Stimulated activated effector memory CD8-positive, alpha-beta T cell treated with anti-CD3 and anti-CD28 coated beads, Interleukin-12 subunit alpha, Interleukin-12 subunit beta, amount 100 ng/mL, for 72 hours (primary cell): ENCODE results near the gene PASD1.
"Not testable (repeated sequence)": the region's sequence is repeated elsewhere in the genome, so short reads cannot be mapped to it uniquely, and the experiment has no call there.

ENCODE experiments used
- ATAC-seq: fragments of 150-1000 bp; cut with Tn5 transposase; 2 replicates; pipeline ENCODE4 v1.10.0; 2021
- DNase-seq, 2 donors: peaks; one replicate each; pipeline ENCODE4 v3.0.0; 2021 to 2022; ENCODE audit warnings: low spot score in 2 of 2
- H3K27ac Mint-ChIP-seq: one replicate; pipeline ENCODE4 v1.8.0; 2022; ENCODE audit warnings: mild to moderate bottlenecking, mixed read lengths
- H3K36me3 Mint-ChIP-seq: one replicate; pipeline ENCODE4 v1.8.0; 2022; ENCODE audit warnings: mild to moderate bottlenecking, mixed read lengths
- H3K4me1 Mint-ChIP-seq: one replicate; pipeline ENCODE4 v1.8.0; 2022; ENCODE audit warnings: mixed read lengths
- H3K4me3 Mint-ChIP-seq: one replicate; pipeline ENCODE4 v1.8.0; 2022; ENCODE audit warnings: mild to moderate bottlenecking, mixed read lengths
- H3K9me3 Mint-ChIP-seq: one replicate; pipeline ENCODE4 v1.8.0; 2022; ENCODE audit warnings: mixed read lengths

Gene PASD1

GRCh38 chrX:151688695-151689094, 125.2 kb downstream of the PASD1 start:
- H3K4me3 Mint-ChIP-seq = no peak overlapping the region
- H3K9me3 Mint-ChIP-seq = no peaks in the 10 kb centered on the region
- DNase-seq = no peak

GRCh38 chrX:151692825-151693224, 129.3 kb downstream of the PASD1 start:
- Mint-ChIP-seq H3K36me3 (no peaks in the 10 kb centered on the region), H3K4me3 (no peak overlapping the region), H3K27ac (no peak overlapping the region), H3K9me3 (no peaks in the 10 kb centered on the region), H3K4me1 (no peaks in the 10 kb centered on the region)
- DNase-seq = no peak
- ATAC-seq = no peak

More at GRCh38 chrX:151688695-151689094, 125.2 kb downstream of the PASD1 start:
- Mint-ChIP-seq H3K36me3 (no peaks in the 10 kb centered on the region), H3K4me1 (no peaks in the 10 kb centered on the region), H3K27ac (no peak overlapping the region)
- no peak for ATAC-seq

DNA sequence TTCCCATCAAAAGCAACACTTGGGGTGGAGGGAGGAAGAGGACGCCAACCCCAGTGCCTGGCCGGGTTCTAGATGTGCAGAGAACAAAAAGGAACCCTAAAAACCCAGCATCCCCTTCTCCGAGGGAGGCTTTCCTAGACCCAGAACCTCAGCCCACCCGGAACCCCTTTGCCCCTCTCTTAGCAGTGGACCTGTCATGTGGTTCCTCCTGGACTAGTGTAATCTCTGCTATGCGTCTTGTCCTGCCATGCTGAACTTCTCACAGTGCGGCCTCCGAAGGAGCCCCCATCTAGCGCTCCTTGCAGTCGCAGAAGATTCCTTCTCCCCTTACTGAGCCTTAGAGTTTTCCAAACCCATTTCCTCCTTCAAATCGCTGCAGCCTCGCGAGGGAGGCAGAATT, 130.6 kb downstream of the PASD1 start:
- ATAC-seq (no peak), DNase-seq (no peak)
- Mint-ChIP-seq H3K27ac (no peak overlapping the region), H3K4me1 (no peaks in the 10 kb centered on the region), H3K36me3 (no peaks in the 10 kb centered on the region), H3K4me3 (no peak overlapping the region), H3K9me3 (no peaks in the 10 kb centered on the region)

- H3K27ac Mint-ChIP-seq = no peak within 1 kb of the TSS
- ATAC-seq (no peak), DNase-seq (no peak)
- H3K4me1 Mint-ChIP-seq = no peaks in the 10 kb centered on the region
- no peak within 1 kb of the TSS for H3K4me3 Mint-ChIP-seq
- H3K9me3 Mint-ChIP-seq = no peaks in the 10 kb centered on the region
- no peaks in the 10 kb centered on the region for H3K36me3 Mint-ChIP-seq
Observed at GRCh38 chrX:151694661-151695582, 131.4 kb downstream of the PASD1 start, which contains the start of gene PRRG3. Gene PRRG3, plus strand, starts transcription at chrX:151695458. Its CDS starts 3,357 bp downstream, at chrX:151698815.

- no peak overlapping the region for H3K27ac Mint-ChIP-seq
Observed at GRCh38 chrX:151695583-151696340, 132.3 kb downstream of the PASD1 start.

DNA sequence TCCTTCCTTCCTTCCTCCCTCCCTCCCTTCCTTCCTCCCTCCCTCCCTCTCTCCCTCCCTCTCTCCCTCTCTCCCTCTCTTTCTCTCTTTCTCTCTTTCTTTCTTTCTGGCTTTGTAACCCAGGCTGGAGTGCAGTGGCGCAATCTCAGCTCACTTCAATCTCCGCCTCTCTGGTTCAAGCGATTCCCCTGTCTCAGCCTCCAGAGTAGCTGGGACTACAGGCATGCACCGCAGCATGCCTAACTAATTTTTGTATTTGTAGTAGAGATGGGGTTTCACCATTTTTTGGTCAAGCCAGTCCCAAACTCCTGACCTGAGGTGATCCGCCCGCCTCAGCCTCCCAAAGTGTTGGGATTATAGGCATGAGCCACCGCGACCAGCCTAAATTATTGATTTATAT, 133.6 kb downstream of the PASD1 start:
- DNase-seq, H3K27ac Mint-ChIP-seq, H3K4me3 Mint-ChIP-seq, H3K36me3 Mint-ChIP-seq, ATAC-seq, H3K4me1 Mint-ChIP-seq, H3K9me3 Mint-ChIP-seq: not testable (repeated sequence)

More at GRCh38 chrX:151695583-151696340, 132.3 kb downstream of the PASD1 start:
- no peaks in the 10 kb centered on the region for H3K36me3 Mint-ChIP-seq
- no peak for ATAC-seq
- no peaks in the 10 kb centered on the region for H3K9me3 Mint-ChIP-seq
- DNase-seq = no peak
- no peak overlapping the region for H3K4me3 Mint-ChIP-seq
- H3K4me1 Mint-ChIP-seq = no peaks in the 10 kb centered on the region

- Mint-ChIP-seq H3K4me3 (no peak overlapping the region), H3K9me3 (no peaks in the 10 kb centered on the region), H3K36me3 (no peaks in the 10 kb centered on the region), H3K4me1 (no peaks in the 10 kb centered on the region), H3K27ac (no peak overlapping the region)
- DNase-seq (no peak), ATAC-seq (no peak)
Observed at GRCh38 chrX:151697522-151697921, 134.0 kb downstream of the PASD1 start.

GRCh38 chrX:151698485-151698884, 135.0 kb downstream of the PASD1 start:
- Mint-ChIP-seq H3K4me1 (no peaks in the 10 kb centered on the region), H3K27ac (no peak overlapping the region), H3K4me3 (no peak overlapping the region), H3K36me3 (no peaks in the 10 kb centered on the region), H3K9me3 (no peaks in the 10 kb centered on the region)
- ATAC-seq = no peak
- DNase-seq = no peak

GRCh38 chrX:151699746-151700145, 136.3 kb downstream of the PASD1 start:
- Mint-ChIP-seq H3K27ac (no peak overlapping the region), H3K36me3 (no peaks in the 10 kb centered on the region), H3K4me3 (no peak overlapping the region), H3K9me3 (no peaks in the 10 kb centered on the region), H3K4me1 (no peaks in the 10 kb centered on the region)
- ATAC-seq = no peak
- no peak for DNase-seq

GRCh38 chrX:151700581-151700980, 137.1 kb downstream of the PASD1 start:
- H3K4me1 Mint-ChIP-seq = no peaks in the 10 kb centered on the region
- no peaks in the 10 kb centered on the region for H3K36me3 Mint-ChIP-seq
- ATAC-seq (no peak), DNase-seq (no peak)
- H3K4me3 Mint-ChIP-seq = no peak overlapping the region
- no peaks in the 10 kb centered on the region for H3K9me3 Mint-ChIP-seq
- no peak overlapping the region for H3K27ac Mint-ChIP-seq

DNA sequence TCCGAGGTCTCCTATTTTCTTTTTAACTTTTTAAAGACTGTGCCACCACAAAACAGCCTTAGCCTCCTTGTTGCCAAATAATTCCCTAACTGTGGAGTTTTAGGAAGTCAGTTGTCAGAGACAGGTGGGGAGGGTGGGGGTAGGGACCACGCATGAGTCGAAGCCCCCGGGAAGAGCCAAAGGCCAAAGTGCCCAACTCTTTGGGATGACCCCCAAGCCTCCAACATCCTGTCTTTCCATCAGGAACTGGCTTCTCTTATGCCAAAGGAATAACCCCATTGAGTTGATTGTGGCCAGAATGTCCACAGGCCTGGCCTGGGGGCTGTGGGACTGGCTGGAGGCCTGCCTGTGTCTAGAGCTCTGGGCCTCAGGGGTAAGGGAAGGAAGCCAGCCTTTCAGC, 137.6 kb downstream of the PASD1 start:
- no peak overlapping the region for H3K4me3 Mint-ChIP-seq
- ATAC-seq (no peak), DNase-seq (no peak)
- H3K27ac Mint-ChIP-seq = no peak overlapping the region
- no peaks in the 10 kb centered on the region for H3K4me1 Mint-ChIP-seq
- H3K9me3 Mint-ChIP-seq = no peaks in the 10 kb centered on the region
- no peaks in the 10 kb centered on the region for H3K36me3 Mint-ChIP-seq

DNA sequence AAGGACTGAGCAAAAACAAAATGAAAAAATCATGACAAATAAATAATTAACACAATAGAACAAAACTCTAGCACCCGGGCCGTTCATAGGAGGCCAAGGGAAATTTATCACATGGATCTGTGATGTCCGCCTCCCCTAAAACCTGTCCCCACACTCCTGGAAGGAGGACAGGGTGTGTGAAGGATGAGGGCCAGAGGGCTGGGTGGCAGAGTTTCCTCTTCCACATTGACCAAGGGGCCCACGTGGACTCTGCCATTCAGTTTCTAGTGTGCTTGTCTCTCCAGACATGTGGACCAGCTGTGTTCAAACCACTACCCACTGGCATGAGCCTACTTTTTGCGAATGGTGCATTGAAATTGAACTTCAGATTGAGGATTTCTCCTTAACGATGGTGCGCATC, 138.1 kb downstream of the PASD1 start:
- Mint-ChIP-seq H3K4me3 (no peak overlapping the region), H3K36me3 (no peaks in the 10 kb centered on the region), H3K9me3 (no peaks in the 10 kb centered on the region), H3K4me1 (no peaks in the 10 kb centered on the region), H3K27ac (no peak overlapping the region)
- DNase-seq = no peak
- ATAC-seq = no peak

GRCh38 chrX:151702026-151702714, 138.7 kb downstream of the PASD1 start:
- Mint-ChIP-seq H3K4me3 (no peak overlapping the region), H3K9me3 (no peaks in the 10 kb centered on the region), H3K27ac (no peak overlapping the region), H3K36me3 (no peaks in the 10 kb centered on the region), H3K4me1 (no peaks in the 10 kb centered on the region)
- ATAC-seq (no peak), DNase-seq (no peak)

- ATAC-seq (no peak), DNase-seq (no peak)
- H3K36me3 Mint-ChIP-seq = no peaks in the 10 kb centered on the region
- no peak overlapping the region for H3K27ac Mint-ChIP-seq
- H3K4me1 Mint-ChIP-seq = no peaks in the 10 kb centered on the region
- no peaks in the 10 kb centered on the region for H3K9me3 Mint-ChIP-seq
- H3K4me3 Mint-ChIP-seq = no peak overlapping the region
Observed at GRCh38 chrX:151702741-151703340, 139.4 kb downstream of the PASD1 start.

- H3K4me3 Mint-ChIP-seq = no peak overlapping the region
- no peaks in the 10 kb centered on the region for H3K4me1 Mint-ChIP-seq
- no peak for ATAC-seq
- H3K9me3 Mint-ChIP-seq = no peaks in the 10 kb centered on the region
- H3K36me3 Mint-ChIP-seq = no peaks in the 10 kb centered on the region
- H3K27ac Mint-ChIP-seq = no peak overlapping the region
- no peak for DNase-seq
Observed at GRCh38 chrX:151703487-151703886, 140.0 kb downstream of the PASD1 start.
